Thymus (tissue), 11 donors: ENCODE measurements around the gene NVL. TPM values are rescaled to one million over a fixed set of nuclear protein-coding genes. Genes with fewer than 3 reads are reported as not detected.
A peak's percentile ranks its signal among the peaks of the same experiment; 100 is the strongest.

ENCODE experiments used
- DNase-seq, 9 donors: peaks; one replicate each; pipeline ENCODE4 v3.0.0-alpha.2; 2013; ENCODE audit warnings: low spot score in 9 of 9, low read depth in 6 of 9, missing footprints in 1 of 9
- H3K27ac ChIP-seq, 2 donors: one replicate each; pipeline ENCODE4 v1.5.1; 2013; ENCODE audit warnings: control low read depth in 1 of 2, low read depth in 1 of 2, low read length in 1 of 2, mild to moderate bottlenecking in 1 of 2, moderate library complexity in 1 of 2
- H3K27me3 ChIP-seq, 2 donors: one replicate each; pipeline ENCODE4 v1.5.1; 2013; ENCODE audit warnings: low read length in 1 of 2; ENCODE audit not compliant: control insufficient read depth in 2 of 2, insufficient read depth in 1 of 2
- H3K36me3 ChIP-seq, 2 donors: one replicate each; pipeline ENCODE4 v1.5.1; 2013; ENCODE audit warnings: low read length in 1 of 2, mild to moderate bottlenecking in 1 of 2, moderate library complexity in 1 of 2; ENCODE audit not compliant: control insufficient read depth in 2 of 2, insufficient read depth in 2 of 2
- H3K4me1 ChIP-seq, 2 donors: one replicate each; pipeline ENCODE4 v1.5.1; 2013; ENCODE audit warnings: low read length in 2 of 2; ENCODE audit not compliant: control insufficient read depth in 2 of 2, insufficient read depth in 2 of 2
- H3K4me3 ChIP-seq, 2 donors: one replicate each; pipeline ENCODE4 v1.5.1; 2013; ENCODE audit warnings: low read length in 2 of 2, control low read depth in 1 of 2, mild to moderate bottlenecking in 1 of 2
- H3K9me3 ChIP-seq, 2 donors: one replicate each; pipeline ENCODE4 v1.5.1; 2013; ENCODE audit warnings: low read length in 1 of 2, mild to moderate bottlenecking in 1 of 2; ENCODE audit not compliant: control insufficient read depth in 2 of 2, insufficient read depth in 1 of 2
- WGBS: extraction: QIAGEN DNeasy Blood & Tissue Kit; methylation state at CpG from one replicate; pipeline ENCODE4 v1.1.7; 2013; 5-methylcytosine and 5-hydroxymethylcytosine counted together
- polyA plus RNA-seq: library from polyadenylated mRNA; stranded (reverse); fragments of 200-250 nt; gene quantifications from one replicate; pipeline ENCODE4 v1.2.3, GENCODE V29; 2013
- total RNA-seq: library from RNA; stranded (reverse); fragments of 120-200 nt; gene quantifications from one replicate; pipeline ENCODE4 v1.2.4, GENCODE V29; 2013
- donor health status: healthy.

Gene NVL
- total and polyA plus RNA-seq, 2 donors = 26.8 to 55.1 TPM

DNA sequence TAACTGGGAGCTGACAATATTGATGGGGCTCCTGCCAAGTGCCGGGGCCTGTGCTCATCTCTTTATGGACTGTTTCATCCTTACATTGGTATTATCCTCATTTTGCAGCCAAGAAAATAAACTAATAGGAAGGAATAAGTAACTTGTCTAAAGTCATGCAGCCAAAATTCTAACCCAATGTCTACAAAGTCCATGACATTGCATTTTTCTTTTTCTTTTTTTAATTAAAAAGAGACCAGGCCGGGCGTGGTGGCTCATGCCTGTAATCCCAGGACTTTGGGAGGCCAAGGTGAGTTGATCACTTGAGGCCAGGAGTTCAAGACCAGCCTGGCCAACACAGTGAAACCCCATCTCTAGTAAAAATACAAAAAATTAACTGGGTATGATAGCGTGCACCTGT lies 128.1 kb downstream of the NVL start:
- H3K4me3 ChIP-seq = no peak overlapping the region
- H3K36me3 ChIP-seq = peaks cover 0 to 3% of the 10 kb centered on the region in 2 donors
- over 99% methylated on average over 4 of the region's 4 CpGs for WGBS
- no peak overlapping the region for H3K27ac ChIP-seq
- peaks cover 5 to 19% of the 10 kb centered on the region in 2 donors for H3K4me1 ChIP-seq
- DNase-seq = no peak
- H3K27me3 ChIP-seq = no peaks in the 10 kb centered on the region
- no peaks in the 10 kb centered on the region for H3K9me3 ChIP-seq

DNA sequence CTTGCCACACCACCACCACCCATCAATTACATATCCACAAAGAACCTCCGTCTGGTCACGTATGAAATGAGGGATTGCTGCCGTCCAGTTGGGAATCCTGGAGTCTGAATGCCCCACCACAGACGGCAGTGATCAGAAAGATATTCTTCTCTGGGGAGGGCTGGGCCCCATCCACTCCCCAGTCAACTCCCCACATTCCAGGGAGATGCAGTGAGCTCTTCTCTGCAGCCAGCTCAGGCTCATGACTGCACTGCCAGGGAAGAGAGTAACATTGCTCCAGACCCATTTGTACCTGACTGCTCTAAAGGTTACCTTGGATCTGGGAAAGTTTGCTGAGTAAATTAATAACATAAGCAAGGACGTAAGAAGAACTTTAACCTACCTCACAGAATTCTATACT lies 128.6 kb downstream of the NVL start:
- Histone ChIP-seq H3K27me3 (no peaks in the 10 kb centered on the region), H3K4me1 (peaks cover 5 to 19% of the 10 kb centered on the region in 2 donors), H3K9me3 (no peaks in the 10 kb centered on the region), H3K4me3 (no peak overlapping the region), H3K27ac (no peak overlapping the region), H3K36me3 (peaks cover 0 to 3% of the 10 kb centered on the region in 2 donors)
- DNase-seq = no peak
- WGBS = 98% methylated on average over 5 of the region's 5 CpGs

DNA sequence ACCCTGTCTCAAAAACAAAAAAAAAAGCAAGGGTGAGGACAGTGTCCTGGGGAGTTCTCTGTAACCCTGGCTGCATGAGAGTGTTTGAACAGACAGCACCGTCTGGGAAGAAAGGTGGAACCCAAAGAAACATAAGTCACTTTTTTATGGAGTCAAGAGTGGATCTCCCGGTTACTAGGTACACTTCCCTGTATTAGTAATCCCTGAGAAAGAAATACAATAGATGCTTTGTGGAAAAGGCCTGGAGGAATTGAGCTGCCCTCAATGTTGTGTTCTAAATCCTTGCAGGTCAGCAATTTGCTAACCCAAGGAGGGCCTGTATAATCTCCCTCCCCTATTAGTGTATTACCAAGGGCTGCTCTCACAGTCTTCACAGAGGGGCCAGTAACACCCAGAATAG lies 130.3 kb downstream of the NVL start:
- no peak for DNase-seq
- Histone ChIP-seq H3K4me1 (peaks cover 2 to 9% of the 10 kb centered on the region in 2 donors), H3K27ac (no peak overlapping the region), H3K4me3 (no peak overlapping the region), H3K27me3 (no peaks in the 10 kb centered on the region), H3K9me3 (no peaks in the 10 kb centered on the region), H3K36me3 (peaks cover 0 to 3% of the 10 kb centered on the region in 2 donors)
- WGBS = 97% methylated on average over 2 of the region's 2 CpGs

DNA sequence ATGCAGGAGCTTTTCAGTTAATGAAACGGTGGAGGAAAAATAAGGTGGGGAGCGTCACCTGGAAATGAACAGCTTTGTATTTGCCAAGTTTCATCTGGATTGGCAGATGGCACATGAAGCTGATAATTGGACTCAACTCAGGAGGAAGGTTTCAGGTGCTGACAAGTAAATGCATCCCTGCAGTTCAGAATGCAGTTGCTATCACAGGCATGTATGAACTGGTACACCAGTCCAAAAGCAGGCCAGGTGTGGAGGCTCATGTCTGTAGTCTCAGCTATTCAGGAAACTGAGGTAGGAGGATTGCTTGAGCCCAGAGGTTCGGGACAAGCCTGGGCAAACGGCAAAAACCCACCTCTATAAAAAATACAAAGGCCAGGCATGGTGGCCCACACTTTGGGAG lies 131.4 kb downstream of the NVL start:
- Histone ChIP-seq H3K4me3 (no peak overlapping the region), H3K9me3 (no peaks in the 10 kb centered on the region), H3K36me3 (peaks cover 0 to 4% of the 10 kb centered on the region in 2 donors), H3K27ac (no peak overlapping the region), H3K4me1 (peaks cover 0 to 5% of the 10 kb centered on the region in 2 donors), H3K27me3 (no peaks in the 10 kb centered on the region)
- no peak for DNase-seq
- 96% methylated on average over 4 of the region's 4 CpGs for WGBS

DNA sequence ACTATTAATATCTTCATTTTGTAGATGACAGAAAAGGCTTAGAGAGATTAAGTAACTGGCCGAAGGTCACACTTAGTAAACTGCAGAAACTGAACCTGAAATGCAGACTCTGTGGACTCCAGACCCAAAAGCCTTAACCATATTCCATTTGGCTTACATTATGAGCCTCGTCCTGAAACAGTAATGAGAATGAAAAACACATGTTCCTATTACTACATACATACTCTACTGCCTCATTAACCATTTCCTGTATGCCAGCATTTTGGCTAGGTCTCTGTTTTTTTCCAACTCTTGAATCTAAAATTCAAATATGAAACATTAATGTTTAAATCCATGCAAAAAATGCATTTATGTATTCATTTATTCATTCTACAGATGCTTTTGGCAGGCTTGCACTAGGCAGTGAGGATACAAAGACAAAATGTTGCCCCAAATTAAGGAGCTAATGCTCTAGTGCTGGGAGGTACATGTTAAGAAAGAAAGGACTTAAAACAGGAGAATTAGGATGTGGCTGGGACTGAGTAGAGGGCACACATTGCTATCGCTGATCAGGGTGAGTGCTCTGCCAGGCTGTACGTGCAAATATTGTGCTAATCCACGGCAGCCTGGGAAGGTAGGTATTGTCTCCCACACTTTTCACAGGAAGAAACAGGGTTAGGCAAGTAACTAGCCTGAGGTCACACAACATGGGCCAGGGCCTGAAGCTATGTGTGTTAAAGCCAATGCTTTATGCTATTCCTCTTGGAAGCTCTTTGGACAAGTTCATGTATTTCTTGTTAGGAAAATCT lies 133.0 kb downstream of the NVL start:
- H3K27ac ChIP-seq = no peak overlapping the region
- H3K27me3 ChIP-seq = no peaks in the 10 kb centered on the region
- no peaks in the 10 kb centered on the region for H3K4me1 ChIP-seq
- H3K36me3 ChIP-seq = peaks cover 3 to 18% of the 10 kb centered on the region in 2 donors
- DNase-seq = no peak
- H3K9me3 ChIP-seq = no peaks in the 10 kb centered on the region
- H3K4me3 ChIP-seq = no peak overlapping the region
- 93% methylated on average over 5 of the region's 5 CpGs for WGBS

DNA sequence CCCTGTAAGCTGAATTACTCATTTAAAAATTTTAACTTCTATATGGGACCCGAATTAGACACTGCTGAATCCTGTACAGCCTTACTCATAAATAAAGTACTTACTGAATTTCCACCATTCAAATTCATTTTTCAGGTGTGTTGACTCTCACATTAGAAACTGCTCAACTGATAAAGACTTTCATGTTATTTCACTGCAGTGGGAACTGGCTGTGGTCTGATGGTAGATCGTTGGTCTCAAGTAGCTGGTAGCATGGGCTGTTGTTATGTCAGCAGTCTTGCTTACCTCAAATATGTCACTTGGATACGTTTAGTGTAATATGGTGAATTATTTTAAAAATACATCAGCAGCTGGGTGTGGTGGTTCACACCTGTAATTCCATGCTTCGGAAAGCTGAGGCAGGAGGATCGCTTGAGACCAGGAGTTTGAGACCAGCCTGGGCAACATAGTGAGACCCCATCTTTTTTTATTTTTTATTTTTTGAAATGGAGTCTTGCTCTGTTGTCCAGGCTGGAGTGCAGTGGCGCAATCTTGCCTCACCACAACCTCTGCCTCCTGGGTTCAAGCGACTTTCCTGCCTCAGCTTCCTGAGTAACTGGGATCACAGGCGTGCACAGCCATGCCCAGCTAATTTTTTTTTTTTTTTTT lies 136.5 kb downstream of the NVL start:
- 98% methylated on average over 8 of the region's 8 CpGs for WGBS
- no peaks in the 10 kb centered on the region for H3K9me3 ChIP-seq
- H3K4me1 ChIP-seq = no peaks in the 10 kb centered on the region
- peak overlapping the region in 1 of 2 donors; percentile 9 for H3K27ac ChIP-seq
- no peaks in the 10 kb centered on the region for H3K27me3 ChIP-seq
- H3K36me3 ChIP-seq = peaks cover 3 to 37% of the 10 kb centered on the region in 2 donors
- no peak overlapping the region for H3K4me3 ChIP-seq
- DNase-seq = no peak

DNA sequence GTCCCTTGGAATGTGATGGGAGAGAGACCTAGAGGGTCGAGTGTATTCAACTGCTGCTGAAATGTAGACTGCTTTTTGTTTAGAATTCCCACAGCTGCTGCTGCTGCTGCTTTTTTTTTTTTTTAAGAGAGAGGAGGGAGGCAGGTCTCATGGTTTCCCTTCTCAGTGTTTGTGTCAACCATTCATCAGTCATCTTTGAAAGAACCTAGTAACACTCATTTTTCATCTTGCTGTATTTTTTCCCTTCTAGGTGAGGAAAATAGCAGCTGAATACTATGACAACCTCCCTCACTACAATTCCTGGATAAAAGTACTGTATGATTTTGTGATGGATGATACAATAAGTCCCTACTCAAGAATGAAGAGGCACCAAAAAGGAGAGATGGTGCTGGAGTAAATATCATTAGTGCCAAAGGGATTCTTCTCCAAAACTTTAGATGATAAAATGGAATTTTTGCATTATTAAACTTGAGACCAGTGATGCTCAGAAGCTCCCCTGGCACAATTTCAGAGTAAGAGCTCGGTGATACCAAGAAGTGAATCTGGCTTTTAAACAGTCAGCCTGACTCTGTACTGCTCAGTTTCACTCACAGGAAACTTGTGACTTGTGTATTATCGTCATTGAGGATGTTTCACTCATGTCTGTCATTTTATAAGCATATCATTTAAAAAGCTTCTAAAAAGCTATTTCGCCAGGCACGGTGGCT lies 137.7 kb downstream of the NVL start:
- Histone ChIP-seq H3K4me3 (no peak overlapping the region), H3K9me3 (no peaks in the 10 kb centered on the region), H3K27me3 (no peaks in the 10 kb centered on the region), H3K27ac (no peak overlapping the region), H3K4me1 (no peaks in the 10 kb centered on the region), H3K36me3 (peaks cover 3 to 40% of the 10 kb centered on the region in 2 donors)
- 93% methylated on average over 5 of the region's 5 CpGs for WGBS
- no peak for DNase-seq

DNA sequence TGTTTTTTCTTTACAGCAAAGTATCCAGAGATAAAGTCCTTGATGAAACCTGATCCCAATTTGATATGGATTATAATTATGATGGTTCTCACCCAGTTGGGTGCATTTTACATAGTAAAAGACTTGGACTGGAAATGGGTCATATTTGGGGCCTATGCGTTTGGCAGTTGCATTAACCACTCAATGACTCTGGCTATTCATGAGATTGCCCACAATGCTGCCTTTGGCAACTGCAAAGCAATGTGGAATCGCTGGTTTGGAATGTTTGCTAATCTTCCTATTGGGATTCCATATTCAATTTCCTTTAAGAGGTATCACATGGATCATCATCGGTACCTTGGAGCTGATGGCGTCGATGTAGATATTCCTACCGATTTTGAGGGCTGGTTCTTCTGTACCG lies 140.4 kb downstream of the NVL start:
- peaks cover 3 to 38% of the 10 kb centered on the region in 2 donors for H3K36me3 ChIP-seq
- 99% methylated on average over 7 of the region's 7 CpGs for WGBS
- H3K9me3 ChIP-seq = no peaks in the 10 kb centered on the region
- H3K27ac ChIP-seq = no peak overlapping the region
- no peaks in the 10 kb centered on the region for H3K27me3 ChIP-seq
- peaks cover under 1 to 5% of the 10 kb centered on the region in 2 donors for H3K4me1 ChIP-seq
- DNase-seq = no peak
- no peak overlapping the region for H3K4me3 ChIP-seq

DNA sequence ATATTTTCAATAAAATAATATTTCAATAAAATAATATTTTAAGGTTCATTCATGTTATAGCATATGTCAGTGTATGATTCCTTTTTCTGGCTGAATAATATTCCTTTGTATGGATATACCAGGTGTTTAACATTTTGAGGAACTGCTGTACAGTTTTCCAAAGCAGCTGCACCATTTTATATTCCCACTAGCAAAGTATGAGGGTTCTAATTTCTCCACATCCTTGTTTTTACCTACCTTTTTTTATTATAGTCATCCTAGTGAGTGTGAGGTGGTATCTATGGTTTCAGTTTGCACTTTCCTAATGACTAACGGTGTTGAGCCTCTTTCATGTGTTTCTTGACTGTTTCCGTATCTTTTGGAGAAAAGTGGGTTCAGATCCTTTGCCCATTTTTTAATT lies 141.7 kb downstream of the NVL start:
- 95% methylated on average over 2 of the region's 2 CpGs for WGBS
- no peaks in the 10 kb centered on the region for H3K27me3 ChIP-seq
- peaks cover under 1 to 34% of the 10 kb centered on the region in 2 donors for H3K36me3 ChIP-seq
- peaks cover 9 to 13% of the 10 kb centered on the region in 2 donors for H3K4me1 ChIP-seq
- no peak overlapping the region for H3K4me3 ChIP-seq
- no peaks in the 10 kb centered on the region for H3K9me3 ChIP-seq
- H3K27ac ChIP-seq = no peak overlapping the region
- DNase-seq = no peak
